HG02884 (cell line): Measurements from ENCODE around the gene NRXN3.
A peak's percentile ranks its signal among the peaks of the same experiment; 100 is the strongest.
"Not testable (repeated sequence)": the region's sequence is repeated elsewhere in the genome, so short reads cannot be mapped to it uniquely, and the experiment has no call there.

ENCODE experiments used
- ATAC-seq: cut with Tn5 transposase; IDR thresholded peaks from one replicate; pipeline ENCODE4 v1.9.1; 2021; ENCODE audit warnings: mild to moderate bottlenecking, moderate library complexity; ENCODE audit not compliant: unreplicated experiment

The NRXN3 gene

GRCh38 chr14:78479127-78479780 is 309.1 kb downstream of the NRXN3 start:
- ATAC-seq: no peak

GRCh38 chr14:78484028-78484427 is 313.9 kb downstream of the NRXN3 start:
- ATAC-seq: no peak

GRCh38 chr14:78486081-78486480 is 315.9 kb downstream of the NRXN3 start:
- ATAC-seq: no peak

- no peak for ATAC-seq
These were observed 316.4 kb downstream of the NRXN3 start for GRCh38 chr14:78486621-78487020.

- not testable (repeated sequence) for ATAC-seq
These were observed 317.4 kb downstream of the NRXN3 start for GRCh38 chr14:78487573-78487972.

- no peak for ATAC-seq
These were observed 318.8 kb downstream of the NRXN3 start for GRCh38 chr14:78488938-78489337.

GRCh38 chr14:78491048-78491447 is 320.9 kb downstream of the NRXN3 start:
- no peak for ATAC-seq

GRCh38 chr14:78498062-78498595 is 328.0 kb downstream of the NRXN3 start:
- ATAC-seq: no peak

- ATAC-seq: no peak
These were observed 331.7 kb downstream of the NRXN3 start for GRCh38 chr14:78501909-78502308.

GRCh38 chr14:78508023-78508422 is 337.9 kb downstream of the NRXN3 start:
- no peak for ATAC-seq

GRCh38 chr14:78509516-78509915 is 339.3 kb downstream of the NRXN3 start:
- no peak for ATAC-seq

- no peak for ATAC-seq
These were observed 341.8 kb downstream of the NRXN3 start for GRCh38 chr14:78512021-78512420.

- no peak for ATAC-seq
These were observed 349.7 kb downstream of the NRXN3 start for GRCh38 chr14:78519863-78520262.

GRCh38 chr14:78524196-78524595 is 354.0 kb downstream of the NRXN3 start:
- no peak for ATAC-seq

- no peak for ATAC-seq
These were observed 354.6 kb downstream of the NRXN3 start for GRCh38 chr14:78524766-78525165.

- ATAC-seq: no peak
These were observed 359.9 kb downstream of the NRXN3 start for GRCh38 chr14:78530078-78530477.

GRCh38 chr14:78534141-78534540 is 364.0 kb downstream of the NRXN3 start:
- no peak for ATAC-seq

GRCh38 chr14:78535041-78535440 is 364.9 kb downstream of the NRXN3 start:
- ATAC-seq: no peak

GRCh38 chr14:78541788-78542187 is 371.6 kb downstream of the NRXN3 start:
- ATAC-seq: not testable (repeated sequence)

GRCh38 chr14:78543433-78543832 is 373.3 kb downstream of the NRXN3 start:
- no peak for ATAC-seq

GRCh38 chr14:78561074-78561473 is 390.9 kb downstream of the NRXN3 start:
- ATAC-seq: no peak

- peak; percentile 96 for ATAC-seq
These were observed 396.1 kb downstream of the NRXN3 start for GRCh38 chr14:78566026-78566858.
